OCI-M1 (cell line): Measurements from ENCODE around the gene KIF23.
"Not testable (repeated sequence)": the region's sequence is repeated elsewhere in the genome, so short reads cannot be mapped to it uniquely, and the experiment has no call there.

Experiments
- DNase-seq: peaks from one replicate; lab custom pipeline; 2025; lab: John Stamatoyannopoulos, UW

The KIF23 gene

GRCh38 chr15:69434679-69435078 lies 20.5 kb downstream of the KIF23 start:
- no peak for DNase-seq

GRCh38 chr15:69435985-69436384 lies 21.8 kb downstream of the KIF23 start:
- DNase-seq = peak; percentile 73

DNA sequence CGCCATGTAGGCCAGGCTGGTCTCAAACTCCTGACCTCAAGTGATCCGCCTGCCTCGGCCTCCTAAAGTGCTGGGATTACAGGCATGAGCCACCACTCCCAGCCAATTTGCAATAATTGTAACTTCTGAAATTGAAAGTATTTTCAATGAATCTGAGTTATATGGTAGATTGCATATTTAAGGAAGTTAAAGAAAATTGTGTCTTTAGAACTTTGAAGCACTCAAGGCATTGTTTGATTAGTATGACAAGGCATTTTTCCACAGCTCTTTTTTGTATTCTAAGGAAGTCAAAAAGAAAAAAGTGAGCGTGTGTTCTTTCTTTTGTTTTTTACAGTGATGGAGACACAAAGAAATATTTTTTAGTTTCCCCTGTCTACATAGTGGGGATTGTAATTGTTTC lies 22.8 kb downstream of the KIF23 start:
- no peak for DNase-seq

- DNase-seq = no peak
Observed at GRCh38 chr15:69439623-69440022, 25.5 kb downstream of the KIF23 start.

DNA sequence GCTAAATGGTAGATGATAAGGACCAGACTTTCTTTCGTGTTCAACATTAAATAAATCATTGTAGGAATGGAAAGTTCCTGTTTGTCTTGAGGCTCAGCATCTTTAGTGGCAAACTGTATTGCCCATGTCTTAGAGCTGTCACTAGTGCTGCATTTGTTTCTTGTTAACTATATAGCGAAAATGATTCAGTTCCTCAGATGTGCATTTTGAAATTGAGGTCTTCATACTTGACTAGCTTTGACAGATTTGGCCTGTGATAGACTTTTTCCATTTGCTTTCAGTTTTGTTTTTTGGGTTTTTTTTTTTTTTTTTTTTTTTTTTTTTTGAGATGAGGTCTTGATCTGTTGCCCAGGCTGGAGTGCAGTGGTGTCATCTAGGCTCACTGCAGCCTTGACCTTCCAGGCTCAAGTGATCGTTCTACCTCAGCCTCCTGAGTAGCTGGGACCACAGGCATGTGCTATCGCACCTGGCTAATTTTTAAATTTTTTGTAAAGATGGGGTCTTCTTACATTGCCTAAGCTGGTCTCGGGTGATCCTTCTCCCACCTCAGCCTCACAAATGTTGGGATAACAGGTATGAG lies 29.0 kb downstream of the KIF23 start:
- peak; percentile 41 for DNase-seq

DNA sequence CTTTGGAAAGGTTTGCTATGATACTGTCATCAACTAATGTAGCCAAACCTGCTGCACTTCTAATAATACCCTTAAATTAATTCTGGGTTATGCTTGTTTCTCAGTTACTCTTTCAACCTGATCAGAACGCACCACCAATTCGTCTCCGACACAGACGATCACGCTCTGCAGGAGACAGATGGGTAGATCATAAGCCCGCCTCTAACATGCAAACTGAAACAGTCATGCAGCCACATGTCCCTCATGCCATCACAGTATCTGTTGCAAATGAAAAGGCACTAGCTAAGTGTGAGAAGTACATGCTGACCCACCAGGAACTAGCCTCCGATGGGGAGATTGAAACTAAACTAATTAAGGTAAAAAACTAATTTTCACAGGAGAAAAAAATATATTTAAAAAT lies 30.5 kb downstream of the KIF23 start:
- no peak for DNase-seq

DNA sequence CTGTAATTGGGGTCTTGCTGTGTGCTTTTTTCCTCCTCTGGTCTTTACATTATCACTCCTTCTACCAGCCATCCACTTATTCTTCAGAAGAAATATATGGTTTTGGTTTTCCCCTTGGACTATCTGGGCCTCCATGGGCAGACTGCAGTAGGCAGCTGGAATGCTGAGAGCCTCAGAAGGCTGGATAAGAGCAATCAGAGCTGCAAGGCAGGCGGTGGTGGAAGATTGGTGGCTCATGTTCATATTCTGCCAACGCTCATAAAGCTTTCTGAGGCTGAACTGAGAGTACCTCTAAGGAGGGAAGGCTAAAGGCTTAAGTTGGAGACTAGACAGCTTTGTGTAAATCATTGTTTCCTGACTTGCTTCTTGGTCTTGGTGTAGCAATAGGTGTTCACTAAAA lies 32.8 kb downstream of the KIF23 start:
- no peak for DNase-seq

- not testable (repeated sequence) for DNase-seq
Observed at GRCh38 chr15:69450221-69450620, 36.1 kb downstream of the KIF23 start.

DNA sequence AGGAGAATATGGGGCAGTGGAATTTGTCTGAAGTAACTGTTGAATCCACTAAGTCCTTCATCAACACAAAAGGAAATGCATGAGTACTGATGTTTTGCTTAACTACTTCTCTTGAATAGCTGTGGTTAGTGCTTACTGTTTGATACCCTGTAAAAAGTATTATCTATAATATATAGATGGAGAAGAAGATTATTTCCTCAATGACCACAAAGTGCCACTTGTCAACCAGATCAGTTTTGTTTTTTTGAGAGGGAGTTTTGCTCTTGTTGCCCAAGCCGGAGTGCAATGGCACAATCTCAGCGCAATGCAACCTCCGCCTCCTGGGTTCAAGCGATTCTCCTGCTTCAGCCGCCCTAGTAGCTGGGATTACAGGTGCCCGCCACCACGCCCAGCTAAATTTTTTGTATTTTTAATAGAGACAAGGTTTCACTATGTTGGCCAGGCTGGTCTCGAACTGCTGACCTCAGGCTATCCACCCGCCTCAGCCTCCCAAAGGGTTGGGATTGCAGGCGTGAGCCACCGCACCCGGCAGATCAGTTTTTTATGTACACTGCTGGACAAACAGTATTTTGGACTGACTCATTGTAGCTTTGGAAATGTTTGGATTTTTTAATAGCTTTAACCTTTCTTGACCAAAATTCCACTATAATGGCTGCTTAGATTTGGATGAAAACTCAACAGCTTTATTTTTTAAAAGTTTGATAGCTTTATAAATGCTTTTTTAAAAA lies 37.0 kb downstream of the KIF23 start:
- peak; percentile 36 for DNase-seq

DNA sequence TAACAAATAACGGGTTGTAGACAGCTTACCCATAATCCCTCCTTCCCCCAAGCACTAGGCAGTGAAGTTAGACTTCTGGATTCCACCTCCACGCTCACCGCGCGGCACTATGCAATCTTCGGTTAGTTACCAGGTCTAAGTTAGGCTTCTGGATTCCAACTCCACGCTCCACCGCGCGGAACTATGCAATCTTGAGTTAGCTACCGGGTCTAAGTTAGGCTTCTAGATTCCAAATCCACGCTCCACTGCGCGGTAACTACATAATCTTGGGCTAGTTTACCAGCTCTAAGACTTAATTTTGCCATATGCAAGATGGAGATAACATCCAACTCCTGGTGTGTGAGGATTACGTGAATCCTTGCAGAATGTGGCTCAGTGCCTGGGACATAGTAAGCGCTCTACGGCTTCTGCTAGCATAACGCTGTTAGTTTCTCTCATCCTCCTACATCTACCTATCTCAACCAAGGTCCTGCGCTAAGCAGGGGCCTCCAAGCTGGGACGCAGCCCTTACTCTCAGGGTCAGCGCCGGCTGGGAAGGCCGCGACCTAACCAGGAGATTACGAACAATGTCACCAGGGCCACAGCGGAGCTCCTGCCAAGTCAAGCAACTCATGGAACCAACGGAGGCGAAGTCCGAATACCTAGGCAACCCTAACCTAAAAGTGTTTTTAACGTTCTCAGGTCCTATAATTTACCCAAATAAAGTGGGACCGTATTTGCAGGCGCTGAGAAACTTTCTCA lies 38.0 kb downstream of the KIF23 start:
- DNase-seq = peak; percentile 88

- peak; percentile 97 for DNase-seq
Observed at GRCh38 chr15:69452692-69453521, 38.8 kb downstream of the KIF23 start, which contains the start of gene RPLP1. RPLP1 (plus strand) TSS chr15:69452818; CDS start chr15:69452949, 131 bp downstream.

GRCh38 chr15:69454953-69455352 lies 40.8 kb downstream of the KIF23 start:
- DNase-seq = no peak

GRCh38 chr15:69456208-69457166 lies 42.3 kb downstream of the KIF23 start:
- DNase-seq = no peak

- peak; percentile 37 for DNase-seq
Observed at GRCh38 chr15:69457304-69458280, 43.4 kb downstream of the KIF23 start.

DNA sequence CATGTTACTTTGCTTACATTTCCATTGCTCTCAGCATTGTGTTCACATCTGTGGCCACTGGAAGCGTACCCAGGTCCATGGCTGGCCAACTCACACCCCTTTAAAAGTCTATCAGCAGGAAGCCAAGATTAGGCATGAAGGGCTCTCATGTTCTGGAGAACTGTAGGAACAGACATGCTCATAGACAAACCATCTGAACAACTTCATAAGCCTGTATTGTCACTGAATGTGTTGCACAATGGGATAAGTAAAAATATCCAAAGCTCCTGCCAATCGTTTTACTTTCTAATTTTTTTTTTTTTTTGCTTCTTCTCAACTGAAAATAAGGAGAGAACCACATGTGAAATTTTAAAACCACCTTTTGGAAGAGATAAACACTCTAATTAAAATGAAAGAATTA lies 44.9 kb downstream of the KIF23 start:
- no peak for DNase-seq

- DNase-seq = no peak
Observed at GRCh38 chr15:69460481-69460880, 46.3 kb downstream of the KIF23 start.

- no peak for DNase-seq
Observed at GRCh38 chr15:69462030-69462492, 47.9 kb downstream of the KIF23 start.

GRCh38 chr15:69462493-69463181 lies 48.5 kb downstream of the KIF23 start:
- DNase-seq = peak; percentile 98

GRCh38 chr15:69463182-69463756 lies 49.1 kb downstream of the KIF23 start:
- DNase-seq = no peak
